NCI-H510A (cell line): ENCODE data around the gene SEPTIN10.
"Not testable (repeated sequence)": the region's sequence is repeated elsewhere in the genome, so short reads cannot be mapped to it uniquely, and the experiment has no call there.

Experiments used
- DNase-seq: peaks from one replicate; lab custom pipeline; 2025; lab: John Stamatoyannopoulos, UW

SEPTIN10 gene

GRCh38 chr2:109601783-109602182 is 12.0 kb downstream of the SEPTIN10 start:
- no peak for DNase-seq

- no peak for DNase-seq
Observed at GRCh38 chr2:109597283-109597682, 16.5 kb downstream of the SEPTIN10 start.

- DNase-seq: no peak
Observed at GRCh38 chr2:109595644-109596043, 18.1 kb downstream of the SEPTIN10 start.

GRCh38 chr2:109594246-109594885 is 19.4 kb downstream of the SEPTIN10 start:
- DNase-seq: no peak

GRCh38 chr2:109592905-109593304 is 20.9 kb downstream of the SEPTIN10 start:
- DNase-seq: no peak

GRCh38 chr2:109591206-109591605 is 22.6 kb downstream of the SEPTIN10 start:
- no peak for DNase-seq

- DNase-seq: no peak
Observed at GRCh38 chr2:109586687-109587086, 27.1 kb downstream of the SEPTIN10 start.

GRCh38 chr2:109582928-109583895 is 30.6 kb downstream of the SEPTIN10 start:
- DNase-seq: no peak

GRCh38 chr2:109577630-109578029 is 36.1 kb downstream of the SEPTIN10 start:
- not testable (repeated sequence) for DNase-seq

- no peak for DNase-seq
Observed at GRCh38 chr2:109575373-109575772, 38.4 kb downstream of the SEPTIN10 start.

GRCh38 chr2:109563980-109564550 is 49.7 kb downstream of the SEPTIN10 start:
- DNase-seq: no peak

GRCh38 chr2:109563288-109563687 is 50.5 kb downstream of the SEPTIN10 start:
- no peak for DNase-seq

- DNase-seq: no peak
Observed at GRCh38 chr2:109562421-109562820, 51.3 kb downstream of the SEPTIN10 start.

- no peak for DNase-seq
Observed at GRCh38 chr2:109560265-109560664, 53.5 kb downstream of the SEPTIN10 start.

- DNase-seq: peak; percentile 6
Observed at GRCh38 chr2:109558076-109558882, 55.5 kb downstream of the SEPTIN10 start.

GRCh38 chr2:109557309-109557708 is 56.5 kb downstream of the SEPTIN10 start:
- no peak for DNase-seq

- no peak for DNase-seq
Observed at GRCh38 chr2:109555346-109555900, 58.3 kb downstream of the SEPTIN10 start.

- no peak for DNase-seq
Observed at GRCh38 chr2:109554758-109555157, 59.0 kb downstream of the SEPTIN10 start.

- DNase-seq: no peak
Observed at GRCh38 chr2:109549016-109549590, 64.7 kb downstream of the SEPTIN10 start.

- no peak for DNase-seq
Observed at GRCh38 chr2:109547280-109547679, 66.5 kb downstream of the SEPTIN10 start.
